OCI-LY3 (cell line): ENCODE measurements around the gene PGAP1.

Experiments used
- CTCF ChIP-seq: fragments of 200-600, 300-600 bp; sonication (generic); IDR thresholded peaks from 2 replicates; pipeline ENCODE4 v1.5.1; 2014; ENCODE audit warnings: antibody characterized with exemption, low read length, low read depth
- EZH2phosphoT487 ChIP-seq: fragments of 200-600 bp; shearing (Covaris generic); IDR thresholded peaks from 2 replicates; pipeline ENCODE4 v1.6.1; 2018; ENCODE audit warnings: antibody characterized with exemption, mixed run types, low read depth

- TF ChIP-seq CTCF (no peak), EZH2phosphoT487 (no peak)
These were observed 22.6 kb upstream of the PGAP1 start for GRCh38 chr2:196949116-196949515.
